Stimulated activated CD4-positive, alpha-beta T cell treated with anti-CD3 and anti-CD28 coated beads, Interleukin-1b, Interleukin-23, amount 100 ng/mL, for 4 hours (primary cell): ENCODE results near the gene CD69.

Experiments
- DNase-seq, 2 donors: peaks; one replicate each; pipeline ENCODE4 v3.0.0-alpha.2; 2020; ENCODE audit warnings: low read depth in 2 of 2

CD69 gene

DNA sequence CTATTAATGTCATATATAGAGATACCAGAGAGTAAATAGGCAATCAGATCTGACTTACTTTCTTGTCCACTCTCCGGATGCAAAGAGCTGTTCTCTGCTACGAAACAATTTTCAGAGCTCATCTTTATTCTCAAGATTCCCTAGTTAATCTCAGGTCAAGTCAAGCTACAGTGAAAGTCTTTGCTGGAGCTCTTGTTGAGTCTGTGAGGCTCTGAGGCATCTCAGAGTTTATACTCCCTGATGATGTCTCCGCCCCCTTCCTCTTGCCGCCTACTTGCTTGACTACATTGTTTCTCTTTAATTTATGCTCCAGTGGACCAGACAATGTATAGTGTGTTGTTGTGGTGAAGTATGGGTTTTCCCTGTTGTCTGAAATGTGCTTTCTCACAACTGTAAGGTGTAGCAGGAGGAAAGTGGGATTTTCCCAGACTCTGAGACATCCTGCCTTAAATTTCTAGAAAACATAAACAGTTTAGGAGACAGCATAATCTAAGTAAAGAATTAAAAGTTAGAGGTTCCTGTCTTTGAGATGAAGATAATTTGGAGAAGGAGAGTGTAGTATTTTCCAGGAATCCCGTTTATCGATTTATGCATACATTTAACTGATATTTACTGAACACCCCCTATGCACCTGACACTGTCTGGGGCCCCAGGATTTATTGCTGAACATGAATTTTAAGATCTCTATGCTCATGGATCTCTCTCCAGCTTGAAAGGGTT, at the start of gene CD69:
Gene CD69 (minus strand): TSS at position 203 of the 720 bp plus-strand sequence. CDS start 81 bp downstream, at position 122.
- peak; percentile 39 to 85 for DNase-seq

DNA sequence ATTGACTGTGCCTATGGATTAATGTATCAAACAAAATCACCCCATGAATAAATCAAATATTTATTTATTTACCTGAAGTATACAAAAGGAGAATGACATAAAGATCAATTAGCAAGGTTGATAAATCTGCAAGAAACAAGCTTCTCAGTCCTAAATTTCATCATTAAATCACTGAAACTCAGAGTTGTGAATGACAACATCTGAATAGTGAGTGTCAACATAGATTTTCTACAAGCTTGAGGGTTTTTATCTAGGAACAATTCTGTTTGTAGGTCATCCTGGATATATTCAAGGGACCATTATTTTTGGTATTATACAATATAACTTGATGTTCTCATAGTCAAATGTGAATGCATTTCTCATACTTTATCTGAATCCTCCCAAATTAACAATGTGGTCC, 49.2 kb upstream of the CD69 start:
- DNase-seq: no peak

DNA sequence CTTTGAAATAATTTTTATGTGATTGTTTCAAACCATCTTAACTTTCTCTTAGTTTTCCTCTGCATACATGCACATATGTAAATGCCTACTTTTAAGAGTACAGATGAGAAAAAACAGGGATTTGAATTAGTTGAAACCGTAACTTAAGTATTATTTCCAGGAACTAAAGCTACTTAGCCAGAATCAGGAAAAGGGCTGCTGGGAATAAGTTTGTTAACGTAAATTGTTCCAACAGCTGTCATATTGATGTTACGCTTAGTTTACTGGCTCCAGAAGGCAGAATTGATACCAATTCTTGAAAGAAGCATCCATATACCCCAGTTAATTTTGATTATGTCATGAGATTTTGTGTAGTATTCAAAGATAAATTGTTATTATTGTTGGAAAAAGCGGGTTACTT, 48.6 kb upstream of the CD69 start:
- no peak for DNase-seq

DNA sequence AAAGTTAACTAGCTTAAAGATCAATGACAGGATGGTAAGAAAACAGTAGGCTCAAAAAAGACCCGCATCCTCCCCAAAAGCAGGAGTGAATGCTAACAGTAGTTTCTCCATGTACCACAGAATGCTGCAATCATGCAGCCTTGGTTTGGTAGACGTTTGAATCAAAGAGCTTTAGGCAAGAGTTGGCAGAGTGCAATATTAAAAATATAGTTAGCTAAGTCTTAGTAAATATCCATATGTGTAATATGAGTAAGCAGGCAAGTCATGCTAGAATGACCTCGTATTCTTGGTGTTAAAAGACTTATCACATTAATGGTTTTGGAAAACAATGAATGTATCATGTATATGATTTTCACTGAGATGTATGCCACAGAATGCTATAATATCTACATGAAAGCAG, 47.8 kb upstream of the CD69 start:
- no peak for DNase-seq

DNA sequence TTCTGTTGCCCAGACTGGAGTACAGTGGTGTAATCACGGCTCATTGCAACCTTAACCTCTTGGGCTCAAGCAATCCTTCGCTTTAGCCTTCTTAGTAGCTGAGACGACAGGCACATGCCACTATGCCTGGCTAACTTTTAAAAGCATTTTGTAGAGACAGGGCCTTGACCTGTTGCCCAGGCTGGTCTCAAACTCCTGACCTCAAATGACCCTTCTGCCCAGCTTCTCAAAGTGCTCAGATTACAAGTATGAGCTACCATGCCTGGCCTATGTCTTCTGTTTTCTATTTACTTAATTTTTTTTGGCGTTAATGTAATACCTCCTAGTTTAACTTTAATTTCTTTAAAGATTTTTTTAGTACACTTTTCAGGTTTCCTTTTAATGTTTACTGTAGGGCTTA, 46.0 kb upstream of the CD69 start:
- DNase-seq: no peak

DNA sequence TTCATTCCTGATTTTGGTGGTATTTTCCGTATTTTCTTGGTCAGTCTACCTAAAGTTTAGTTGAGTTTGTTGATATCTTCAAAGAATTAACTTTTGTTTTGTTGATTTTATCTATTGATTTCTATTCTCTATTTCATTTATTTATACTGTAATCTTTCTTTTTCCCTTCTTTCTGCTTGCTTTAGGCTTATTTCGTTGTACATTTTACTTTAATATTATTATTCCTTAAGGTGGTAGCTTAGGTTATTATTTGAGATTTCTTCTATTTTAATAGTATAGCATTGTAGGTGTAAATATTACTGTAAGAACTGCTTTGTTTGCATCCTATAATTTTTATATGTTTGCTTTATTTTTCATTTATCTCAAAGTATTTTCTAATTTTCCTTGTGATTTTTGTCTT, 45.2 kb upstream of the CD69 start:
- DNase-seq: no peak

DNA sequence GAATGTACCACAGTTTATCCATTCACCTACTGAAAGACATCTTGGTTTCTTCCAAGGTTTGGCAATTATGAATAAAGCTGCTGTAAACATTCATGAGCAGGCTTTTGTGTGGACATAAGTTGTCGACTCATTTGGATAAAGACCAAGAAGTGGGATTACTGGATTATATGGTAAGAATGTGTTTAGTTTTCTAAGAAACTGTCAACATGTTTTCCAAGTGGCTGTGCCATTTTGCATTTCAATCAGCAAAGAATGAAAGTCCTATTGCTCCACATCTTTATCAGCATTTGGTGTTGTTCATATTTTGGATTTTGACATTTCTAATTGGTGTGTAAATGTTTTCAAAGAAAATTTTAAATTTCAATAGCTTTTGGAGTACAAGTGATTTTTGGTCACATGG, 39.3 kb upstream of the CD69 start:
- DNase-seq: no peak

DNA sequence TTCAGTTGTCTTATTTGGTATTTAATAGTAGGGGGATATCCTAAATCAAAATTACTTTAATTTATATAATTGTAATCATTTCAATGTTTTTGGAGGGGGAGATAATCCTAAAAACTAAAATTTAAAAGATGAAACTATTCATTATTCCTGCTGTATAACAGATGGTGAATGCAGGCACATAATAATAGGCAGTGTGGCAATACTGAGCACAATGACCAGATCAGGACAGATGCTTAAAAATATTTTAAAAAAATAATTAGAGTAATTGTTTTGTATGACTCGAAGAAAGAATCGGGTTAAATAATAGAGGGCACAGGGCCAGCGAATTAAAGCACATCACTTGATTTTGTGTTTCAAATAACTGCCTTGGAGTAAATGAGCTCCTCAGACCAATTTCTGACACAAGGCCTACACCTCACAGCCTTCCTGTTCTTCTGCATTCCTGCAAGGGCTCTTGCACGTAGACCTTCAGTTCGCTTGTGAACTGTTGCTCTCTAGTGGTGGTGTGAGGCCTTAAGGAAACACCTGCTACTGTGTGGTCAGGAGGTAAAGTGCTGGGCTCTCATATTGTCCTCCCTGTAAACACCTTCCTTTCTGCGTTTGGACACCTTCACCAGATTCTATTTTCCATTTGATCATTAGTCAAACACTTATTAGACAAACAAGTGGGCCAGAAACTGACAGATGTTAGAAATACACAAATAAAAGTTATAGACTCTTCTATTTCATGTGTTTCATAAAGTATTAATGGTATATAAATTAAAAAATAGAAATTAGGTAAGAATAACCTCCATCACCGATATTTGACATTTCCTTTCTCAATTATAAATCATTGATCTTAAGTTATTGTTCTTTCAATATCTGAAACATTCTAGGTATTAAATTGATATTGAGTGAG, 37.3 kb upstream of the CD69 start:
- DNase-seq: peak; percentile 13 to 51

DNA sequence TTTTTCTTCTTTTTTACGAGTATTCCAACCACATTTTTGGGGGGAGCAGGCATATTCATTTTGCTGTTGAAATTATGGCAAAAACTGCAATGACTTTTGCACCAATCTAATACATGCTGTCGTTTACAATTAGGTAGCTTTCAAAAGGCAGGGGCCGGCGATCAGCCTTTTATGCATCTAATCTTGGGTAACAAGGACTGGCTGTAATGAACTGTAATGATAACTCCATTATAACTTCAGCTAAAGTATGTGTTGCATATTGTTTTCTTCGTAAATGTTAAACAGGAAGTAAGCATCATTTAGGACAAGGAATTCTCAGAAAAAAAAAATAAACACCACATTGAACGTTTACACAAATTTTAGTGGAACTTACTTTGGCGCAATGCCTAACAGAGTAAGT, 36.3 kb upstream of the CD69 start:
- DNase-seq: no peak

DNA sequence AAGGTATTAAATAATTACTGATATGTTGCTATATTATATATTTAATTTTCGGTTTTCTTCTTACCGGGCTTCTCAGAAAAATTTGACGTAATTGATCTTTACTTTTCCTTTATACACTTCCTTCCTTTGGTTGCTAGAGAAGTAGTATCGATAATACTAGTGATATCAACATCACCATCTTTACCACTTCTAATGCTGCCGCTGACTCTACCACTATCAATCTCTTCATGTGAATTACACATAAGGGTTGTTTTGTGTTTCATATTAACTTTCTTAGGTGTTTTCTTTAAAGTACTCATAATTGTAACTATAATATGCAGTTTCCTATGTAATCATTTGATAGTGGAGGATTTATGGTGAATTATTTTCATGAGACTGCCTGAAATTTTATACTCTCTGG, 35.6 kb upstream of the CD69 start:
- no peak for DNase-seq

DNA sequence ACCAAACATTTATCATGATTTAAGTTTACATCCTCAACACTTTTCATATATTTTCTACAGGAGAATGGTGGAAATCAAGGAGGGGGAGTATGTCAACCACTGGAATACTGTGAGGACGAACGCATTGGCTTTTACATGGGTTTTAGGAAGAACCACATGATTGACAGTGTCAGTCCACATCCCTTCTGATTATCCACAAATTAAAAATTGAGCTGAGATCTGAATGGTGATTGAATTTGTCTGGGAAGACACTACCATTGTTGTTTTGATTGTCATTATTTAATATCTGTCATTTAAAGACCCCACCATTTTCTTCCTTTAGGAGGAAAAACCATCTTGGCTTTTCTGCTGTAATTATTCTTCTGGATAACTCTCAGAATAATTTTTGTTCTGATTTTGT, 35.2 kb upstream of the CD69 start:
- no peak for DNase-seq

DNA sequence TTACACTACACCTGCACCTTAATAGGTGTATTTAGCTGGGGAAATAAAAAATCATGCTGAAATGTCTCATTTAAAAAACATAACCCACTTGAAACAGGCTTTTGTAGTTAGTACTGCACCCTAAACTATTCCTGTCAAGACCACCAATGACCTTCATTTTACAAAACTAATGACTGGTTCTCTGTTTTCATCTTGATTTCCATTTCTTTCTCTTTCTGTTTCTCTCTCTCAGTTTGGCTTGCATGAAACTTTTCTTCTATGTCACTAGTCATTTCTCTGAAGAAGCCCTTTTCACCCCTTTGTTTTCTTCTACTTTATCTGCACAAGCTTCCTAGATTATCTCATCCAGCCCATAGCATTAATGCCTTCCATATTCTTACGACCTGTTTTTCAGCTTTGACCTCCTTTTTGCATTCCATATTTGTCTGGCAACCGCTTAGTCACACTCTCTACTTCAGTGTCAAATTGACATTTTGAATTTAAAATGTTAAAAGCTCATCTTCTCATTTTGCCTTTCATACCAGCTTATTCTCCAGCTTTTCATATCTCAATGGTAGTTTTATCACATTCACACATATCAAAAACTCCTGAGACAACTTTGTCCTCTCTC, 33.9 kb upstream of the CD69 start:
- DNase-seq: no peak

DNA sequence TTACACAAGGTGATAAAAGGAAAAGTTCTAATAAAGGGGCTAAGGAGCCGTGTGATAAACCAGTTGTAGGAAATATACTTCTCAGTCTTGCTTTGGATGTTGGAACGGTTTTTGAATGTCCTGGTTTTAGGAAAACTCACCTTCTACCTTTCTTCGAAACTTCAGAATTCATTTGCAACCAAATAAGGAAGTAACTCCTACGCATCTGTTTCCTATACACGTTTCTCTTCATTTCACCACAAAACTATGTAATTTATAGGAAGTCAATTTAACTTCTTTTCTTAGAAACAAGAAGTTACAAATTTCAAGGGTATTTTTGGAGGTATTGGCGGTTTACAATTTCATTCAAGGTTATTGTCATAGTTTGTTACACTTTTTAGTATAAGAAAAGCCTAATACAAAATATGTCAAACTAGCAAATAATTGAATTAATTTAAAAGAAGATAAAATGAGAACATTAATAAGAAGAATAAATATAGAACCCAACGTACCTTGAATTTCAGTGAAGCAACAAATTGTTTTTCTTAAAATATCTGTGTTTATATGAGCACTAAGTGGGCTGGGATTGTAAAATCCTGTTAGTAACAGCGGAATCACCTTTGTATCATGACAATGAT, 33.2 kb upstream of the CD69 start:
- no peak for DNase-seq

DNA sequence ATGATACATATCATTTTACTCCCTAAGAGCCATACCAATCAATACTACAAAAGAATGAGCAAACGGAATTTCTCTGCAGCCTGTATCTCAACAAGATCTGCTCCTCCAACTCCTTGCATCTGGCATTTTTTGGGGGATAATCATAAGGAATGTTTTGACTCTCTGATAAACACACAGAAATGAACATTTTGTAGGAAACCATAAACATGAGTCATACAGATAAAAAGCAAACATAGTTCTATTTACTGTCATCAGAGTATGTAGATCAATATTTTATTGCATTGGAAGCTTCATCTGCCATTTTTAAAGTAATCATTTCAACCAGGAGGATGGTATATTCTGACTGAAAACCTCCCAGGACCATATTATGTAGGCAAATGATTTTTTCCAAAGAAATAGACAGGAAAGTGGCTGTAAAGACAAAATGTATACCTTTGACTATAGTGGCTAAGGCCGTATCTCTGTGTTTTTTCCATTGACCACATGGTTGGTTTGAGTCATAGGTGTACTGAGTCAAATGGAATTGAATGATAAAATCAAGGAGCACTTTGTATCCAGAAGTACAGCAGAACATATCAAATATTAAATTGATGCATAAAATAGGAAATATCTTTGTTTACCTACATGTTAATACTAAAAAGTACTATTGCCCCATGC, 32.4 kb upstream of the CD69 start:
- DNase-seq: no peak

DNA sequence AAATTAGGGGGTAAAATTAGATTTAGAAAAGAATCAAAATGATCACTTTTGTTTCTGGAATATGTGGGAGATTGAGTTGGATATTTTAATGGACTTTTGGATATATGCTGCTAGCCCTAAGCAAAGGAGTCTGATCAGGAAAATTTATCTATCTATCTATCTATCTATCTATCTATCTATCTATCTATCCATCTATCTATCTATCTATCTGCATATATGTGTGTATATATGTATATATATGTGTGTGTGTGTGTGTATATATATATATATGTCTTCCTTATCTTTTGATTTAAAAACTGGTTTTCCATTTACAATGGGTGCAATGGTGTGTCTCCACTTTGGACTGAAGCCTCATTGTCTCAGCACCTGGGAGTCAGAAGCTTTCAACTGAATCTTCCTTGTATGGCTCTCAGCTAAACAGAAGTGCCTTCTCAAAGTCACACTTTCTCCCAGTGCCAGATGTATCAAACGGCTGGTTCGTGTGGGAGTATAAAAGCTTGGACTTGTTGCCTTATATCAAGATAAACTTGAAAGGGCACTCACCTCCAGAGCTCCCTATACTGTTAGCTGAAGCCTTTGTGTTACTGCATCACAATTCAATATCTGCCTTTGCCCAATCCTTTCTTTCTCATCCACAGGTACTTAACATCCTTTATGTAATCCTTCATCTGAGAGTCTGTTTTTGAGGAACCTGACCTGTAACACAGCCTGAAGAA, 31.6 kb upstream of the CD69 start:
- DNase-seq: no peak

DNA sequence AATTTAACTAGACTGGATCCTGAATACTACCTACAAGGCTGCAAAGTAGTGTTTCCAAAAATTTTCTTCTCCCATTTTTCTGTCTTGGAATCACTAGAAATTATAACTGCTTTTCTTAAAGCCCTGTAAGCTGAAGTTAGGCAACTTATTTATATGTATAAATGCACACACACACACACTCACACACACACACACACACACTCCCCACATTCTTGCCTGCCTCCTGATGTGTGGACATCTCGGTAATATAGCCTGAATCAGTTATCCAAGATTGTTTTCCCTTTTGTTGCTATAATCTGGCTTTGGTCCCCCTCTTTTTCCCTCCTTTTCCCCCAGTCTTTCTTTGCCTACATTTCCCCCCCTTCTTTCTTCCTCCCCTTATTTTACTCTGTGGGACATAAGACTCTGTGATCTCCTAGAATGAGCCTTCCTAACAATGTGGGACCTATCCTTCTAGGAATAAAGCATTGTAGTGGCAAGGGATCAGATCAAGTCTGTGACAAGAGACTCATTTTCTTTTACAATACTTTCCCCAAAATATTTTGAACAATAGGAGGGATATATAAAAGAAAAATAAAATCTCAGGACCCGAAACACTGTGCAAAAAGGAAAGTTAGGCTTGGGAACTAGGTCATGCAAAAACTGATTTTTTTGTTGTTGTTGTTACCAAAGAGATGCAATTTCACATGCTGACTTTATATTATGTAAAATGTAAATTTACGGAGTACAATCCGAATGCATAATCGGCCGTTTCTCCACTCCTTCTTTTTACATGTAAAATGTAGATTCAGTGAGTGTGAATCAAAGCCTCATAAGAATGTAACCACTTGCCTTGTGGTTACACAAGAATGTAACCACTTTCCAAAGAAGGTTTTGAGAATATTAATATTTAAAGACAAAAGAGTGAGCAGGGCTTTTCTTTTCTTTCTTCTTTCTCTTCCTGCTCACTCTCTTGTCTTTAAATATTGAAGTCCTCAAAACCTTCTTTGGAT, 26.3 kb upstream of the CD69 start:
- no peak for DNase-seq

DNA sequence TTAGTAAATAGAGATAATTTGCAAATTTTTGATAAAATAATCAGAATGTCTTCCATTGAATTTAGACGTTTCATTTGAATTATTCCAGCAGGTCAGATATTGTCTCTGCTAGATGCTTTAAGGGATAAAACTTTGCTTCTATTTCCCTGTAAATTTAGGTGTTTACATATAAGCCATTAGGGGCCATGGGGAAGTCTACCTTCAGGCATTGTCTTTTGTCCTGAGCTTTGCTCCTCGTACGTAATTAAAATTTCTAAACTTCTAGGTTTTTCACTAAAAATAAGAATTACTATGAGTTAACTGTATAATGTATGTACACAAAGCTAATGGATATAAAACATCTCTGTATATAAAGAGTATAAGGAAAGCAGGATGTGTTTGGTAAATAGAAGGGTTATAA, 24.1 kb upstream of the CD69 start:
- DNase-seq: no peak

DNA sequence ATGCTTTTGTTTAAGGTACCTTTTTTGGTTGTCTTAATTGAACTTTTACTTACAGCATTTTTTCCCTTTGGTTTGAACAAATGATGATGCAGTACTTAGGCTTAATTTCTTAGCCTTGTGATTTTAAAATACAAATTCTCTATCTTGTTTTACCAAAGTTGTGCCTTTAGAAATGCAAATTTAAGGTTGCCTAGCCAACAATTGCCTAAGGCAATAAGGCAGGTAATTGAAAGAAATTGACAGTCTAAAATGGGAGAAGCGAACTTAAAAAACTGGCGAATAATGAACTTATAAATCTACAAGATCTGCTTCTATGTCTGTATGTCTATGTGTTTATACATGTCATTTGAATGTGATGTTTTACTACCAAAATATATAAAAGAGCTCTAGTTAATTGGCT, 23.6 kb upstream of the CD69 start:
- DNase-seq: no peak

DNA sequence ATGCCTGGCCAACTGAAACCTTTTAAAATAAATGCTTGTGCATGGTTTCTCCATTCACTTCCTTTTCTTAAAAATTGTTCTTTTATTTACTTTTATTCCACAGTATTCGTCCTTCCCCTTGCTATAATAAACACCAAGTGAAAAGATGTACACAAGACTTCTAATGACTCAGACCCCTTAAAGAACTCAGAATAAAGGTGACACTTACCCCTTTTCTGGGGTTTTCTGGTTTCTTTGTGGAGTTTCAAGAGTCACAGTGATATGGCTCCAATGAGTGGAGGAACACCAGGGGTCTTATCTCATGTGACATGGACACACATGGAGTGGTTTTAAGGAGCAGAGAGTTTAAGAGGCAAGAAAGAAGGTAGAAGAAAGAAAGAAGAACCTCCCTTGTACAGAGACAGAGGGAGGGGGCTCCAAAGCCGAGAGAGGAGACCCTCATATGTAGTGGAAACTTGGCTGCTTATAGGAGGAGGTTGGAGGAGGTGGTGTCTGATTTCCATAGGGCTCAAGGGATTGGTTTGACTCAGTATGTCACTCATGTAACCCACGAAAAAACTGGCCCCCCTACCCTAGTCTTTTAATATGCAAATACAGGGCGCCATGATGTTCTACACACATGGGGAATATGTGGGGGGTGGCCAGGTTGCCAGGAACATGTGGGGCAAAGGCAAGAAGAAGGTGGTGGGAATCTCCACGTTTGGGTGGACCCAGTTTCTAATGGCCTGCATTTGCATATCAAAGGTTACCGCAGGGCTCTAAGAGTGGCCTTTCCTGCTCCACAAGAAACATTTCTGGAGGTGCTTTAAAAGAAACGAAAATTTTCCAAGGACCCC, 22.1 kb upstream of the CD69 start:
- no peak for DNase-seq
